A549 (cell line): ENCODE data around the gene CEP112. TPM values are rescaled to one million over a fixed set of nuclear protein-coding genes. Genes with fewer than 3 reads are reported as not detected.

Source experiments
- ATAC-seq, 2 experiments: fragments of 200-7000 bp in 1 of 2; fragments of >200 bp in 1 of 2; cut with Nextera tagmentation in 1 of 2; cut with Tn5 transposase in 1 of 2; 3 replicates each; pipeline versions ENCODE4 v1.8.0 to v1.9.1; 2018 to 2020; ENCODE audit warnings: mild to moderate bottlenecking in 1 of 2, moderate library complexity in 1 of 2
- CTCF ChIA-PET: fragments of 300-600 bp; sonication (Branson Sonifier 250); formaldehyde crosslinking; extraction: SDS; loops from one replicate; lab custom pipeline; 2021; ENCODE audit warnings: antibody characterized with exemption, inconsistent platforms; lab: Yijun Ruan, JAX
- POLR2A ChIA-PET: fragments of 350-600 bp; formaldehyde crosslinking; extraction: SDS; loops from one replicate; lab custom pipeline; 2021; ENCODE audit warnings: antibody characterized with exemption, inconsistent platforms; lab: Yijun Ruan, JAX
- DNase-seq, 2 experiments: peaks; one replicate each; pipeline versions ENCODE4 v3.0.0 to v3.0.0-alpha.2; 2011 to 2016; ENCODE audit warnings: low read depth in 1 of 2, low spot score in 1 of 2
- FAIRE-seq: peaks from 2 replicates; lab custom pipeline; 2011; peaks lifted over from hg19 to GRCh38; lab: Jason Lieb, UNC
- H3K27ac ChIP-seq, 2 experiments: fragments of >200 bp; sonication (Bioruptor Twin); formaldehyde crosslinking; 3 replicates each; pipeline ENCODE4 v1.5.1; 2016 to 2017
- H3K4me1 ChIP-seq: fragments of >200 bp; sonication (Bioruptor Twin); formaldehyde crosslinking; 3 replicates; pipeline ENCODE4 v1.6.1; 2016
- H3K4me2 ChIP-seq: fragments of >200 bp; sonication (Bioruptor Twin); formaldehyde crosslinking; 3 replicates; pipeline ENCODE4 v1.6.1; 2016
- H3K4me3 ChIP-seq: fragments of >200 bp; sonication (Bioruptor Twin); formaldehyde crosslinking; 3 replicates; pipeline ENCODE4 v1.5.1; 2016
- H3K9me3 ChIP-seq: fragments of >200 bp; sonication (Bioruptor Twin); formaldehyde crosslinking; 3 replicates; pipeline ENCODE4 v1.6.1; 2016
- BCL3 ChIP-seq: fragments of >200 bp; sonication (Bioruptor Twin); formaldehyde crosslinking; IDR thresholded peaks from 3 replicates; pipeline ENCODE4 v1.6.1; 2016
- E2F6 ChIP-seq: IDR thresholded peaks from 2 replicates; pipeline ENCODE4 v1.6.1; 2012; ENCODE audit warnings: low read depth, borderline replicate concordance
- EHF ChIP-seq: fragments of 250-450 bp; sonication (Bioruptor Pico); IDR thresholded peaks from 2 replicates; pipeline ENCODE4 v1.5.0; 2020; ENCODE audit warnings: mild to moderate bottlenecking
- EHMT2 ChIP-seq: fragments of 200-600 bp; sonication (generic); IDR thresholded peaks from 2 replicates; pipeline ENCODE4 v1.6.1; 2016; ENCODE audit warnings: antibody characterized with exemption, low read depth, mild to moderate bottlenecking, moderate library complexity
- FOSL2 ChIP-seq, 2 experiments: fragments of 450-650 bp in 1 of 2; fragments of >200 bp in 1 of 2; sonication (Bioruptor Twin) in 1 of 2; formaldehyde crosslinking; IDR thresholded peaks; 2 replicates each; pipeline versions ENCODE4 v1.5.0 to v1.6.1; 2016 to 2020; ENCODE audit warnings: mild to moderate bottlenecking in 1 of 2, moderate library complexity in 1 of 2
- GATA3 ChIP-seq: IDR thresholded peaks from 2 replicates; pipeline ENCODE4 v1.6.1; 2012; ENCODE audit warnings: borderline replicate concordance
- HES2 ChIP-seq: fragments of >200 bp; sonication (Bioruptor Twin); formaldehyde crosslinking; IDR thresholded peaks from 2 replicates; pipeline ENCODE4 v1.6.1; 2016
- HEYL ChIP-seq: fragments of 250-450 bp; sonication (Bioruptor Pico); IDR thresholded peaks from 2 replicates; pipeline ENCODE4 v1.8.0; 2021; ENCODE audit warnings: mild to moderate bottlenecking, moderate library complexity
- HOXB13 ChIP-seq: fragments of 250-450 bp; sonication (Bioruptor Pico); IDR thresholded peaks from 2 replicates; pipeline ENCODE4 v1.5.0; 2020; ENCODE audit warnings: low read depth, mild to moderate bottlenecking, moderate library complexity
- HOXB5 ChIP-seq: fragments of 250-450 bp; sonication (Bioruptor Pico); IDR thresholded peaks from 2 replicates; pipeline ENCODE4 v1.5.0; 2020; ENCODE audit warnings: mild to moderate bottlenecking, moderate library complexity
- JUNB ChIP-seq: fragments of >200 bp; sonication (Bioruptor Twin); formaldehyde crosslinking; IDR thresholded peaks from 2 replicates; pipeline ENCODE4 v1.6.1; 2016
- MAFK ChIP-seq: fragments of 450-650 bp; IDR thresholded peaks from 2 replicates; pipeline ENCODE4 v1.6.1; 2014; ENCODE audit not compliant: partially characterized antibody
- MAX ChIP-seq: IDR thresholded peaks from 2 replicates; pipeline ENCODE4 v1.6.1; 2012
- MAZ ChIP-seq: fragments of 150-350 bp; IDR thresholded peaks from 2 replicates; pipeline ENCODE4 v1.6.1; 2014; ENCODE audit warnings: antibody characterized with exemption, low read depth, low read length, borderline replicate concordance
- NPAS2 ChIP-seq: fragments of 250-450 bp; sonication (Bioruptor Pico); IDR thresholded peaks from 2 replicates; pipeline ENCODE4 v1.8.0; 2022; ENCODE audit warnings: mild to moderate bottlenecking, moderate library complexity, borderline replicate concordance
- PBX3 ChIP-seq: IDR thresholded peaks from 2 replicates; pipeline ENCODE4 v1.6.1; 2012
- POLR2A ChIP-seq: IDR thresholded peaks from 2 replicates; pipeline ENCODE4 v1.6.1; 2012; ENCODE audit warnings: mild to moderate bottlenecking, low read length
- POLR2AphosphoS2 ChIP-seq: conservative IDR thresholded peaks from 2 replicates; pipeline ENCODE4 v1.6.1; 2012; ENCODE audit warnings: low read length, improper control_type of control experiment, inconsistent platforms
- RAD21 ChIP-seq, 2 experiments: fragments of >200 bp in 1 of 2; sonication (Bioruptor Twin) in 1 of 2; formaldehyde crosslinking in 1 of 2; IDR thresholded peaks in 1 of 2; conservative IDR thresholded peaks in 1 of 2; 2 replicates in 1 of 2; 3 replicates in 1 of 2; pipeline ENCODE4 v1.6.1; 2012 to 2018; ENCODE audit warnings: inconsistent platforms in 1 of 2
- RFX5 ChIP-seq: fragments of 450-650 bp; IDR thresholded peaks from 2 replicates; pipeline ENCODE4 v1.7.1; 2014; ENCODE audit warnings: antibody characterized with exemption, mild to moderate bottlenecking, moderate library complexity
- SREBF2 ChIP-seq: fragments of 450-650 bp; IDR thresholded peaks from 2 replicates; pipeline ENCODE4 v1.6.1; 2014; ENCODE audit warnings: mild to moderate bottlenecking, moderate library complexity
- TFCP2L1 ChIP-seq: fragments of 250-450 bp; sonication (Bioruptor Pico); IDR thresholded peaks from 2 replicates; pipeline ENCODE4 v1.5.0; 2021; ENCODE audit warnings: mild to moderate bottlenecking
- USF2 ChIP-seq: fragments of 450-650 bp; IDR thresholded peaks from 2 replicates; pipeline ENCODE4 v1.6.1; 2014; ENCODE audit warnings: antibody characterized with exemption
- WGBS: methylation state at CpG from one replicate; pipeline ENCODE4 v1.1.6; 2017; ENCODE audit errors: missing lambda C conversion rate; 5-methylcytosine and 5-hydroxymethylcytosine counted together
- polyA plus RNA-seq, 4 experiments: library from polyadenylated mRNA; depleted of rRNA in 3 of 4; stranded (reverse); fragments of >200 nt; fragmentation: RNase III in 1 of 4; extraction: RNeasy Plus Mini Kit Qiagen cat#74134 plus additional on column Dnase treatment in 1 of 4; gene quantifications; 2 replicates in 3 of 4; 3 replicates in 1 of 4; pipeline ENCODE4 v1.2.3, GENCODE V29; 2011 to 2017

CEP112 gene
- polyA plus RNA-seq, 2 of the 4 experiments (the other 2 are of a cell fraction) = 9.6 to 15.2 TPM

- CTCF ChIA-PET = interaction anchor here (0.9 kb wide), 1 partner anchor 11 kb away, joined by 4 read pairs; no protein-coding TSS in a partner anchor
- DNase-seq = no peak
- Histone ChIP-seq H3K4me3 (no peak overlapping the region), H3K4me2 (no peak overlapping the region), H3K27ac (no peak overlapping the region), H3K4me1 (no peaks in the 10 kb centered on the region), H3K9me3 (no peaks in the 10 kb centered on the region)
- peak; percentile 59 for FAIRE-seq
- 83% methylated on average over 8 of the region's 8 CpGs for WGBS
- ATAC-seq = no peak
- POLR2A ChIA-PET = no interaction called here
- no peak for TF ChIP-seq EHMT2
- TF ChIP-seq BCL3 = no peak
- TF ChIP-seq FOSL2 (IDR thresholded peaks at IDR 0.05) = no peak
- TF ChIP-seq FOSL2 (CRISPR knock-in tag; IDR thresholded peaks at IDR 0.05) = no peak
- TF ChIP-seq E2F6 = no peak
- no peak for TF ChIP-seq PBX3
- TF ChIP-seq EHF (CRISPR knock-in tag) = no peak
- TF ChIP-seq HES2 = no peak
- TF ChIP-seq RAD21 (conservative IDR thresholded peaks at IDR 0.05 in 1 of 2, IDR thresholded peaks at IDR 0.05 in 1 of 2) = no peak
- no peak for TF ChIP-seq POLR2A
- TF ChIP-seq MAZ = no peak
- no peak for TF ChIP-seq MAX
- no peak for TF ChIP-seq HOXB13 (CRISPR knock-in tag)
- TF ChIP-seq HEYL (CRISPR knock-in tag) = no peak
- no peak for TF ChIP-seq POLR2AphosphoS2
- TF ChIP-seq, all 56 proteins: peak for 0
Observed at GRCh38 chr17:65711671-65712276, 480.2 kb downstream of the CEP112 start.

GRCh38 chr17:65707780-65708179, 484.2 kb downstream of the CEP112 start:
- no peak overlapping the region for H3K27ac ChIP-seq
- no peak for ATAC-seq

More at GRCh38 chr17:65707780-65708179, 484.2 kb downstream of the CEP112 start:
- H3K4me3 ChIP-seq = no peak overlapping the region
- 91% methylated on average over 2 of the region's 2 CpGs for WGBS
- H3K9me3 ChIP-seq = no peaks in the 10 kb centered on the region
- TF ChIP-seq RFX5 = no peak
- no peak for TF ChIP-seq HOXB5 (CRISPR knock-in tag)
- TF ChIP-seq TFCP2L1 (CRISPR knock-in tag) = no peak
- no peak for TF ChIP-seq USF2
- TF ChIP-seq SREBF2 = no peak
- no peak for TF ChIP-seq NPAS2 (CRISPR knock-in tag)
- TF ChIP-seq E2F6 = no peak
- no peak for TF ChIP-seq POLR2AphosphoS2
- no peak for TF ChIP-seq MAFK
- TF ChIP-seq GATA3 = no peak
- no peak for TF ChIP-seq JUNB
- no peaks in the 10 kb centered on the region for H3K4me1 ChIP-seq
- peak; percentile 51 for FAIRE-seq
- H3K4me2 ChIP-seq = no peak overlapping the region
- CTCF ChIA-PET = interaction anchor here (0.6 kb wide), 1 partner anchor 279 kb away, joined by 4 read pairs; no protein-coding TSS in a partner anchor
- POLR2A ChIA-PET = no interaction called here
- no peak for DNase-seq
